HEK293 (cell line): ENCODE measurements around the gene STRN3.

ENCODE experiments used
- IKZF3 ChIP-seq: fragments of 450-650 bp; IDR thresholded peaks from 2 replicates; pipeline ENCODE4 v1.5.0; 2018; ENCODE audit warnings: missing biosample characterization, mild to moderate bottlenecking, missing genetic modification characterization, moderate library complexity
- KLF16 ChIP-seq: fragments of 450-650 bp; formaldehyde crosslinking; IDR thresholded peaks from 2 replicates; pipeline ENCODE4 v1.5.1; 2017; ENCODE audit warnings: missing biosample characterization, missing genetic modification characterization
- MYNN ChIP-seq: fragments of 450-650 bp; formaldehyde crosslinking; IDR thresholded peaks from 2 replicates; pipeline ENCODE4 v1.5.1; 2016; ENCODE audit warnings: missing biosample characterization, missing genetic modification characterization, borderline replicate concordance
- MZF1 ChIP-seq: fragments of 450-650 bp; formaldehyde crosslinking; IDR thresholded peaks from 2 replicates; pipeline ENCODE4 v1.5.1; 2017; ENCODE audit warnings: missing biosample characterization, missing genetic modification characterization, borderline replicate concordance
- REST ChIP-seq: fragments of 450-650 bp; formaldehyde crosslinking; IDR thresholded peaks from 2 replicates; pipeline ENCODE4 v1.5.1; 2016; ENCODE audit warnings: missing biosample characterization, missing genetic modification characterization
- SP7 ChIP-seq: fragments of 450-650 bp; formaldehyde crosslinking; IDR thresholded peaks from 2 replicates; pipeline ENCODE4 v1.5.1; 2016; ENCODE audit warnings: missing biosample characterization, missing genetic modification characterization
- ZBTB7A ChIP-seq: fragments of 450-650 bp; formaldehyde crosslinking; IDR thresholded peaks from 2 replicates; pipeline ENCODE4 v1.5.1; 2016; ENCODE audit warnings: low read depth, missing biosample characterization, missing genetic modification characterization
- ZNF10 ChIP-seq: fragments of 450-650 bp; formaldehyde crosslinking; IDR thresholded peaks from 2 replicates; pipeline ENCODE4 v1.5.1; 2017; ENCODE audit warnings: missing biosample characterization, missing genetic modification characterization
- ZNF146 ChIP-seq: fragments of 450-650 bp; formaldehyde crosslinking; IDR thresholded peaks from 2 replicates; pipeline ENCODE4 v1.5.1; 2016; ENCODE audit warnings: missing biosample characterization, missing genetic modification characterization
- ZNF560 ChIP-seq: fragments of 450-650 bp; formaldehyde crosslinking; IDR thresholded peaks from 2 replicates; pipeline ENCODE4 v1.5.1; 2017; ENCODE audit warnings: missing biosample characterization, missing genetic modification characterization, borderline replicate concordance
- ZNF580 ChIP-seq: fragments of 450-650 bp; formaldehyde crosslinking; IDR thresholded peaks from 2 replicates; pipeline ENCODE4 v1.5.1; 2016; ENCODE audit warnings: missing biosample characterization, missing genetic modification characterization
- ZNF585B ChIP-seq: fragments of 450-650 bp; formaldehyde crosslinking; IDR thresholded peaks from 2 replicates; pipeline ENCODE4 v1.5.1; 2016; ENCODE audit warnings: missing biosample characterization, missing genetic modification characterization
- TF ChIP-seq, protein P1 (sequence below): fragments of 450-650 bp; formaldehyde crosslinking; IDR thresholded peaks from 2 replicates; pipeline ENCODE4 v1.5.1; 2016; ENCODE audit warnings: missing biosample characterization, missing genetic modification characterization
- TF ChIP-seq, protein P2 (sequence below): fragments of 450-650 bp; formaldehyde crosslinking; IDR thresholded peaks from 2 replicates; pipeline ENCODE4 v1.5.1; 2016; ENCODE audit warnings: missing biosample characterization, missing genetic modification characterization, borderline replicate concordance

DNA sequence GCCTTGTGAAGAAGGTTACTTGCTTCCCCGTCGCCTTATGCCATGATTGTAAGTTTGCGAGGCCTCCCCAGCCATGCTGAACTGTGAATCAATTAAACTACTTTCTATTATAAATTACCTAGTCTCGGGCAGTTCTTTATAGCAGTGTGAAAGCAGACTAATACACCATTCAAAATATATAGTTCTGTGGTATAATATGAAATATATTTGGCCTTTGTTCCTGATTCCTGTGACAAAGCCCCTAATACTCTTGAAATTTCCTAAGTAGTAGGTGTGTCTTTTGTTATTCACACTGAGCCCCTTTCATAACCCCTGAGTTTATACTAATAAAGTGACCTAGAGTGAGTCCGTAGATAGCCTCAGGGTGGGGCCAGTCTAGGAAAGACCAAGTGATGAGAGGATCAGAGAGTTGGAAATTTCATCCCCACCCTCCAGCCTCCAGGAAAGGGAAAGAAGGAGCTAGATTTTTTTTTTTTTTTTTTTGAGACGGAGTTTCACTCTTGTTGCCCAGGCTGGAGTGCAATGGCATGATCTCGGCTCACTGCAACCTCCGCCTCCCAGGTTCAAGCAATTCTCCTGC is 19.4 kb upstream of the STRN3 start:
- no peak for TF ChIP-seq ZNF560
- no peak for TF ChIP-seq ZNF10 (tag by site-specific recombination)
- TF ChIP-seq REST (tag by site-specific recombination): no peak
- TF ChIP-seq KLF16 (tag by site-specific recombination): no peak
- no peak for TF ChIP-seq ZNF146 (tag by site-specific recombination)
- TF ChIP-seq, protein P1, sequence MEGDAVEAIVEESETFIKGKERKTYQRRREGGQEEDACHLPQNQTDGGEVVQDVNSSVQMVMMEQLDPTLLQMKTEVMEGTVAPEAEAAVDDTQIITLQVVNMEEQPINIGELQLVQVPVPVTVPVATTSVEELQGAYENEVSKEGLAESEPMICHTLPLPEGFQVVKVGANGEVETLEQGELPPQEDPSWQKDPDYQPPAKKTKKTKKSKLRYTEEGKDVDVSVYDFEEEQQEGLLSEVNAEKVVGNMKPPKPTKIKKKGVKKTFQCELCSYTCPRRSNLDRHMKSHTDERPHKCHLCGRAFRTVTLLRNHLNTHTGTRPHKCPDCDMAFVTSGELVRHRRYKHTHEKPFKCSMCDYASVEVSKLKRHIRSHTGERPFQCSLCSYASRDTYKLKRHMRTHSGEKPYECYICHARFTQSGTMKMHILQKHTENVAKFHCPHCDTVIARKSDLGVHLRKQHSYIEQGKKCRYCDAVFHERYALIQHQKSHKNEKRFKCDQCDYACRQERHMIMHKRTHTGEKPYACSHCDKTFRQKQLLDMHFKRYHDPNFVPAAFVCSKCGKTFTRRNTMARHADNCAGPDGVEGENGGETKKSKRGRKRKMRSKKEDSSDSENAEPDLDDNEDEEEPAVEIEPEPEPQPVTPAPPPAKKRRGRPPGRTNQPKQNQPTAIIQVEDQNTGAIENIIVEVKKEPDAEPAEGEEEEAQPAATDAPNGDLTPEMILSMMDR (tag by site-specific recombination): no peak
- TF ChIP-seq MYNN (tag by site-specific recombination): no peak
- TF ChIP-seq MZF1 (tag by site-specific recombination): 0 out of 2 replicates have a peak, but pooled peaks have one; percentile 0
- TF ChIP-seq ZNF585B (tag by site-specific recombination): no peak
- TF ChIP-seq IKZF3 (tag by site-specific recombination): no peak
- TF ChIP-seq, protein P2, sequence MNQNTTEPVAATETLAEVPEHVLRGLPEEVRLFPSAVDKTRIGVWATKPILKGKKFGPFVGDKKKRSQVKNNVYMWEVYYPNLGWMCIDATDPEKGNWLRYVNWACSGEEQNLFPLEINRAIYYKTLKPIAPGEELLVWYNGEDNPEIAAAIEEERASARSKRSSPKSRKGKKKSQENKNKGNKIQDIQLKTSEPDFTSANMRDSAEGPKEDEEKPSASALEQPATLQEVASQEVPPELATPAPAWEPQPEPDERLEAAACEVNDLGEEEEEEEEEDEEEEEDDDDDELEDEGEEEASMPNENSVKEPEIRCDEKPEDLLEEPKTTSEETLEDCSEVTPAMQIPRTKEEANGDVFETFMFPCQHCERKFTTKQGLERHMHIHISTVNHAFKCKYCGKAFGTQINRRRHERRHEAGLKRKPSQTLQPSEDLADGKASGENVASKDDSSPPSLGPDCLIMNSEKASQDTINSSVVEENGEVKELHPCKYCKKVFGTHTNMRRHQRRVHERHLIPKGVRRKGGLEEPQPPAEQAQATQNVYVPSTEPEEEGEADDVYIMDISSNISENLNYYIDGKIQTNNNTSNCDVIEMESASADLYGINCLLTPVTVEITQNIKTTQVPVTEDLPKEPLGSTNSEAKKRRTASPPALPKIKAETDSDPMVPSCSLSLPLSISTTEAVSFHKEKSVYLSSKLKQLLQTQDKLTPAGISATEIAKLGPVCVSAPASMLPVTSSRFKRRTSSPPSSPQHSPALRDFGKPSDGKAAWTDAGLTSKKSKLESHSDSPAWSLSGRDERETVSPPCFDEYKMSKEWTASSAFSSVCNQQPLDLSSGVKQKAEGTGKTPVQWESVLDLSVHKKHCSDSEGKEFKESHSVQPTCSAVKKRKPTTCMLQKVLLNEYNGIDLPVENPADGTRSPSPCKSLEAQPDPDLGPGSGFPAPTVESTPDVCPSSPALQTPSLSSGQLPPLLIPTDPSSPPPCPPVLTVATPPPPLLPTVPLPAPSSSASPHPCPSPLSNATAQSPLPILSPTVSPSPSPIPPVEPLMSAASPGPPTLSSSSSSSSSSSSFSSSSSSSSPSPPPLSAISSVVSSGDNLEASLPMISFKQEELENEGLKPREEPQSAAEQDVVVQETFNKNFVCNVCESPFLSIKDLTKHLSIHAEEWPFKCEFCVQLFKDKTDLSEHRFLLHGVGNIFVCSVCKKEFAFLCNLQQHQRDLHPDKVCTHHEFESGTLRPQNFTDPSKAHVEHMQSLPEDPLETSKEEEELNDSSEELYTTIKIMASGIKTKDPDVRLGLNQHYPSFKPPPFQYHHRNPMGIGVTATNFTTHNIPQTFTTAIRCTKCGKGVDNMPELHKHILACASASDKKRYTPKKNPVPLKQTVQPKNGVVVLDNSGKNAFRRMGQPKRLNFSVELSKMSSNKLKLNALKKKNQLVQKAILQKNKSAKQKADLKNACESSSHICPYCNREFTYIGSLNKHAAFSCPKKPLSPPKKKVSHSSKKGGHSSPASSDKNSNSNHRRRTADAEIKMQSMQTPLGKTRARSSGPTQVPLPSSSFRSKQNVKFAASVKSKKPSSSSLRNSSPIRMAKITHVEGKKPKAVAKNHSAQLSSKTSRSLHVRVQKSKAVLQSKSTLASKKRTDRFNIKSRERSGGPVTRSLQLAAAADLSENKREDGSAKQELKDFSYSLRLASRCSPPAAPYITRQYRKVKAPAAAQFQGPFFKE (tag by site-specific recombination): no peak
- TF ChIP-seq ZNF580 (tag by site-specific recombination): no peak
- TF ChIP-seq ZBTB7A (tag by site-specific recombination): no peak
- no peak for TF ChIP-seq SP7 (tag by site-specific recombination)
